ENCODE measurements around the gene BABAM2.
"Not testable (repeated sequence)": the region's sequence is repeated elsewhere in the genome, so short reads cannot be mapped to it uniquely, and the experiment has no call there.

The BABAM2 gene

GRCh38 chr2:28085201-28085600 lies 194.7 kb downstream of the BABAM2 start:
- DNase-seq, result no peak

DNA sequence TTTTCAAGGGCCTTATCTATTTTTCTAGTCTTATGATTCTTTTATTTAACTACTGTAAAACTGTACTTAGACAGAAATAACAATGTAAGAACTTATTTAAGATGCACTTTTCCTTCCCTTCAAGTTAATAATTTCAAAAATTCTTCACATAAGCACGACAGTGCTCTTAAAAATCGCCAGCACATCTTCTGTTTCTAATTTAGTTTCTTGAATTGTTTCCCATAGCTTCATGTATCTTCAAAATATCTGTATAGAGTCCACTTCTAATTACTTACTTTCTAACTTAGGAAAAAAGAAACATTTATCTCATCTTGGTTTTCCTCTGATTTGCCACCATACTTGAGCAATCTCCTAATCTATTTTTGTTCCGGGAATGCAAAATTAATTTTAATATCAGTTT lies 196.1 kb downstream of the BABAM2 start:
- no peak for DNase-seq

DNA sequence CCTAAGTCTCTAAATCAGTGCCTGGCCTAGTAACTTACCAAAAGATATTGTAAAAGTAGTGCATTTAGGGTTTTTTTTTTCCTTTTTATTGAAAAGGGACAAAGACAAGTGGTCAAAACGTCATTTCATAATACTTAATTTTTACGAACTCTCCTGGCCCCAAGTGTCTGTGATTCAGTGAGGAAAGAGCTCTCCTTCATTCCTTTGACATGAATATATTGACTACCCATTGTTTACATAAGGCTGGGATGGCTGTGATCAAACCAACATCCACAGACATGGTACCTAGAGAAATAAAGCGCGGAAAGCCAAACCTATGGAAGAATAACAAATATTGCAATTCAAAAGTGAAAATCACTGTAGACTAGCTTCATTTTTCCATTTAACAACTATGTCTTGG lies 198.4 kb downstream of the BABAM2 start:
- no peak for DNase-seq

DNA sequence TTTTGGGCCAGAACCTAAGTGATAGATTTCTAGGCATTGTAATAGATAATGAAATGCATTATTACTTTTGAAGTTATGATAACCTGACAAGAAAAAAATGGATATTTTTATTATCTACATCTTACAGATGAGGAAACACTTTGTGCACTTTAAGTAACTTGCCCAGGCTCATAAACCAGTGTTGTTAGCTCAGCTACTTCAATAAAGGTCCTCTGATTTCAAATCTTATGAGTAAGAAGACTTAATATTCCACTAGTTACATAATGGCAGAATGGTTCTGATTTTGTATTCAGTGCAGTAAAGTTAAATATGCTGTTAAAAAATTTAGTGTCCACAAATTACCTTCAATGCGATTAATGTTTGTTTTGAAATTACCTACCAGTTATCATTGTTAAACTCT lies 199.0 kb downstream of the BABAM2 start:
- no peak for DNase-seq

DNA sequence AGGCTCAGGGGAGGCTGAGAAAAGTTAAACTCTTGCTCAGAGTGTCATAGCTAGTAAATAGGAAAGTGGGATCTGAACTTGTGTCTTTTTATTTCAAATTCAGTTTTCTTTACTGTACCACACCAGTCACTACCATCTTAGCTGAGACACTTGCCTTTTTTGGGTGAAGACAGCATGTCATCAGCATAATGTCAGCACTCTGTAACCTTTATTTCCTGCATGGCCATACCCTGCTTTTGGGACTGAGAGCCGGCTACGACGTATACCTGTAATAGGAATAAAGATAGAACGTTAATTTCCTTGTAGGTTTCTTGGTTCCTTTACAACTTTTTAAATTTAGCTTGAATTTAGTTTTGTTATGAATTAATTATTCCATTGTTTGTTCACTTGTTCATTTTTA lies 202.8 kb downstream of the BABAM2 start:
- no peak for DNase-seq

- DNase-seq, result no peak
Observed at GRCh38 chr2:28093768-28094167, 203.2 kb downstream of the BABAM2 start.

DNA sequence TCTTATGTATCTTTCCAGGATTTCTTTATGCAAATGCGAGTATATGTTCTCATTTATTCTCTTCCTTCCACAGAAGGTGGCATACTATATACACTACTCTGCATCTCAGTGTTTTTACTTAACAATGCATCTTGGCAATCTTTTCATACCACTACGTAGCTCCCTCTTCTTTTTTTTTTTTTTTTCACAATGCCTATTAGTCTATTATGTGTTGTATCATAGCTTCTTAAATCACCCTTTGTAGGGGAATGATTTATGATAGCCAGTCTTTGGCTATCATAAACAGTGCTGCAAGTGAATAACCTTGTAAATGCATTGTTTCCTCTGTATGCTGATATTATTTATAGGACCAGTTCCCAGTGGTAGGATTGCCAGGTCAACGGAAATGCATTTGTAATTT lies 204.2 kb downstream of the BABAM2 start:
- DNase-seq, result no peak

DNA sequence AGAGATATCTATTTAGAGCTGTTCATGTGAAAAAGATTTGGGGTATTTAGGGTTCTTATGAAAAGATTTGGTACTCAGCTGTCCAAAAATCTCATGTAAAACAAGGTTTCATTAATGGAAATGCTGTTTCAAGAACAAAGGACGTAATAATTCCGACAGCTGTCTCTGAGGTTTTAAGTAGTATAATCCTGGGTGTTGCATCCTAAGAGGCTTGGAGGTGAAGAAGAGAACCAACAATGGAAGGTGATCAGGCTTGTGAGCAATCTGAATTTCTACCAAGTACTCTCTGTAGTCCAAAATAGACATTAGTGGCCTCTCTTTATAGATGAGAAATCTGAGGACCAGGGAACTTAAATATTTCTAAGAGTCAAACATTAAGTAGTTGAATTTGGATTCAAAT lies 205.1 kb downstream of the BABAM2 start:
- DNase-seq, result no peak

DNA sequence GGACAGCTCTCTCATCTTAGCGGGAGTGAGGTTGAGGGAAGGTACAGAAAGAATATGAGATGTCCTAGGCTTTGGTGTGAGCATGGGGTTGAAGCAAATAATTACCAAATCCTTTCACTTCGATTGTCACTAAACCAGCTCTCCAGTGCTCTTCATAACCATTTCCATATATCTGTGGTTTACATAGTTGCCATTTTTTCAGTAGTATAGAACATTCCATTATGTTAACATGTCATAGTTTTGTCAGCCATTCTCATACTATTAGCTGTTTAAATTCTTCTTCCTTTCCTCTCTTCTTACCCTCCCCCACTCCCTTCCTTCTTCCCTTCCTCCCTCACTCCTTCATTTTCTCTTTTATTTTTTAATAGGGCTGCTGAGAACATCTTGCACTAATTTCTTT lies 205.9 kb downstream of the BABAM2 start:
- DNase-seq, result no peak

- DNase-seq, result no peak
Observed at GRCh38 chr2:28098501-28099225, 208.1 kb downstream of the BABAM2 start.

- no peak for DNase-seq
Observed at GRCh38 chr2:28101123-28101522, 210.6 kb downstream of the BABAM2 start.

DNA sequence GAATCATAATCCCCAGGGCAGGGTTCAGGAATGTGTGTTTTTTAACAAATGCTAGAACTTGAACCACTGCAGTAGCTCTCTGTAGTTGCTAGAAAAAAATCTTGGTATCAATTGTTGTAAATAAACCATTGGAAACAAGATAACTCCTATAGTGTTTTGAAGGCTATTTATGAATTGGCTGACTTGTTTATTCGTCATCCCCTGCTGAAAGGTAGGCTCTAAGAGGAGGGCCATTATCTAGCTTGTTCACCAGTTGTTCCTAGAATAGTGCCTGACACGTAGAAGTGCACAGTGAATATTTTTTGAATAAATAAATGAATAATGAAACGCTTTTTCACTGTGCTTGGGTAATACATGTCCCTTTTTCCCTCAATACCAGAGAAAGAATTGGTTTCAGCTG lies 211.4 kb downstream of the BABAM2 start:
- DNase-seq, result no peak

DNA sequence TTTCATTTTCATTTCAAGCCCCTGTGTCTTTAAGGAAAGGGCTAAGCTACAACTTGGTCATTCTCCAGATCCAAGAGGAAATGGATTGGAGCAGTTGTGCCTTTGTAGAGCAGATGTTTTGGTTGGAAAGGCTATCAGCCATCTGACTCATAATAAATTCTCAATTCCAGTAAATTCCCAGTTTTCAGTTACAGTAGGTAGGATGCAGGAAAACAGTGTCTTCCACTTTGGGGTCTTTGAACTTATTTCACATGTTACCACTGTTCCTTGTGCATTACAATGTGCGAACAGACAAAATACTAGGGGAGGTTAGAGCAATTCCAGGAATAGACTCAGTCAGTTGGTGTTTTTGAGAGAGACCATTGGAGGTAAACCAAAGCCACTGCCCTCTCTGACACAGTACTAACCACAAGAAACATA lies 211.9 kb downstream of the BABAM2 start:
- no peak for DNase-seq

GRCh38 chr2:28103611-28104010 lies 213.1 kb downstream of the BABAM2 start:
- no peak for DNase-seq

- no peak for DNase-seq
Observed at GRCh38 chr2:28108143-28108542, 217.6 kb downstream of the BABAM2 start.

DNA sequence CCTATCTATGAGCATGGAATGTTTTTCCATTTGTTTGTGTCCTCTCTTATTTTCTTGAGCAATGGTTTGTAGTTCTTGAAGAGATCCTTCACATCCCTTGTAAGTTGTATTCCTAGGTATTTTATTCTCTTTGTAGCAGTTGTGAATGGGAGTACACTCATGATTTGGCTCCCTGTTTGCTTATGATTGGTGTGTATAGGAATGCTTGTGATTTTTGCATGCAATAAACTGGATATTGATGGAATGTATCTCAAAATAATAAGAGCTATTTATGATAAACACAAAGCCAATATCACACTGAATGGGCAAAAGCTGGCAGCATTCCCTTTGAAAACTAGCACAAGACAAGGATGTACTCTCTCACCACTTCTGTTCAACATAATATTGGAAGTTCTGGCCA lies 223.2 kb downstream of the BABAM2 start:
- not testable (repeated sequence) for DNase-seq

- DNase-seq, result no peak
Observed at GRCh38 chr2:28117104-28117596, 226.6 kb downstream of the BABAM2 start.

- no peak for DNase-seq
Observed at GRCh38 chr2:28119631-28120030, 229.1 kb downstream of the BABAM2 start.

- DNase-seq, result no peak
Observed at GRCh38 chr2:28128281-28128950, 237.9 kb downstream of the BABAM2 start.

DNA sequence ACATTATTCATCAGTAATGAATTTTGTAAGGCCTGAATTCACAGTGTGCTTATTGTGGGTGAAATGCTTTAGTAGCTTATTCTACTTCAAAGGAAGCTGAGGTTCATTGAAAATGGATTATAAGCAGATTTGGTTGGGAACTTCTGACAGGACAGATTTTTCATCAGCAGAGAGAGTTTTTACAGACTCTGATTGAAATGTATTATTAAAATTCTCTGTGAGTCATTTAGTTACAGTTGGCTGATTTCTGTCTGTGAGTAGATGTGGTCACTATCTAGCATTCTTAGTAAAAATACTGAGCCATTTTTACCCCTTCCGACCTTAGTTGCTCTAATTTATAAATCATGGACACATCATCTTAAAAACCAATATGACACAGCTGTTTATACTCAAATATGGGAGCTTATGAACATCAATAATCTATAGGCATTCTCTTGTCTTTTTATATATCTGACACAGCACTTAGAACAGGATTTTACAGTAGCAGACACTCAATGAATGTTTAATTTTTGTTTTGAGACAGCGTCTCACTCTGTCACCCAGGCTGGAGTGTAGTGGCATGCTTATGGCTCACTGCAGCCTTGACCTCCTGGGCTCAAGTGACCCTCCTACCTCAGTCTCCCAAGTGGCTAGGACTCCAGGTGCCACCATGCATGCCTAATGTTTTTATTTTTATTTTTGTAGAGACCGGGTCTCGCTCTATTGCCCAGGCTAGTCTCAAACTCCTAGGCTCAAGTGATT lies 239.6 kb downstream of the BABAM2 start:
- DNase-seq, result no peak

DNA sequence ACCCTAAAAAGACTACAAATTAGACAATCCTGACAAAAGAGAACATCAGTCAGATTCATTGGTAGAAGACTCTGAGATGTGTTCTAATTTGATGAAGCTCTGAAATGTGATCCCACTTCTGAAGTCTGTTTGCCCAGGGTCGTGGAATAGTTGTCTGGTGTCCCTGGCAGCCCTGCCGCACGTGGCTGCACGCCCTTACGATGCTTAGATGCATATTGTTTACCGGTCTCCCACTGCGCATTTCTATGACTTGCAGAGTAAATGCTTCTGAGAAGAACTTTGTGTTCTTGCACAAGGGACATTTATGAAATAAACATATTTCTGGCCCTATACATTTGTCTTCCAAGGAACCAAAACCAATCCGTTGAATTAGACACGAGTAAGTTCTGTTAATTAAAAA lies 243.2 kb downstream of the BABAM2 start:
- peak; percentile 17 for DNase-seq

GRCh38 chr2:28134262-28134812 lies 243.8 kb downstream of the BABAM2 start:
- DNase-seq, result no peak

DNA sequence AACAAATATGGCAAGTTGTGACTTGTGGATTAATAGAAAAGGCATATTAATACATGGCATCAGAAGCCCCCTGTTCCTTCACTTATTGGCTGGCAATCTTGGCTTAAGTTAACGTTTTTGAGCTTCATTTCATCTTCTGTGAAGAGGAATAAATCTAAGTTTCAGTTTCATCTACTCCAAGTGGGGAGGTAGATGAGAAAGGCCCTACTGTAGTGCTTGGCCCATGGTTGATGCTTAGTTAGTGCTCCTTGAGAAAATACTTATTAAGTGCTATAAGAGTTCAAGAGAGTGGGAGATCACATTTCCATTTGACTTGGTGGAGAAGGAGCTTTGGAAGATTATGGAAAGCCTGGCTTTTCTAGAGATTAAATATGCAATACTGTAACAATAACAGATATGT lies 244.3 kb downstream of the BABAM2 start:
- DNase-seq, result no peak

GRCh38 chr2:28135324-28135723 lies 244.8 kb downstream of the BABAM2 start:
- no peak for DNase-seq
